HUES6 (cell line): ENCODE results near the gene CPHXL2.

ENCODE experiments used
- H3K27ac ChIP-seq: 2 replicates; pipeline ENCODE4 v1.7.0; 2013; ENCODE audit warnings: low read depth, mild to moderate bottlenecking, low read length, inconsistent platforms
- H3K27me3 ChIP-seq: 2 replicates; pipeline ENCODE4 v1.6.1; 2013; ENCODE audit warnings: low read length; ENCODE audit not compliant: control insufficient read depth, insufficient read depth
- H3K36me3 ChIP-seq: 2 replicates; pipeline ENCODE4 v1.6.1; 2013; ENCODE audit warnings: low read length; ENCODE audit not compliant: control insufficient read depth, insufficient read depth
- H3K4me1 ChIP-seq: 2 replicates; pipeline ENCODE4 v1.6.1; 2013; ENCODE audit warnings: low read length; ENCODE audit not compliant: control insufficient read depth, insufficient read depth
- H3K4me3 ChIP-seq: 2 replicates; pipeline ENCODE4 v1.5.1; 2013; ENCODE audit warnings: low read depth, low read length
- H3K9ac ChIP-seq: one replicate; pipeline ENCODE4 v1.6.1; 2013; ENCODE audit warnings: mild to moderate bottlenecking, low read length
- H3K9me3 ChIP-seq: 2 replicates; pipeline ENCODE4 v1.6.1; 2013; ENCODE audit warnings: low read depth, low read length; ENCODE audit not compliant: control insufficient read depth, insufficient read depth

CPHXL2 gene

GRCh38 chr16:75621170-75621477, 55.7 kb downstream of the CPHXL2 start:
- Histone ChIP-seq H3K4me3 (no peak overlapping the region), H3K27me3 (no peaks in the 10 kb centered on the region), H3K27ac (no peak overlapping the region), H3K9ac (no peak overlapping the region), H3K36me3 (peaks cover 53% of the 10 kb centered on the region), H3K4me1 (peaks cover 9% of the 10 kb centered on the region; the same call in 1 of the 2 replicates), H3K9me3 (no peaks in the 10 kb centered on the region)

- no peak overlapping the region for H3K9ac ChIP-seq
- H3K4me3 ChIP-seq = no peak overlapping the region
- H3K9me3 ChIP-seq = no peaks in the 10 kb centered on the region
- H3K27me3 ChIP-seq = no peaks in the 10 kb centered on the region
- no peak overlapping the region for H3K27ac ChIP-seq
- H3K4me1 ChIP-seq = peaks cover 9% of the 10 kb centered on the region; the same call in 1 of the 2 replicates
- peaks cover 52% of the 10 kb centered on the region for H3K36me3 ChIP-seq
Measured at GRCh38 chr16:75620326-75621169, 56.3 kb downstream of the CPHXL2 start.

- H3K27me3 ChIP-seq = no peaks in the 10 kb centered on the region
- no peak overlapping the region for H3K27ac ChIP-seq
- no peak overlapping the region for H3K9ac ChIP-seq
- no peak overlapping the region for H3K4me3 ChIP-seq
- H3K36me3 ChIP-seq = peaks cover 65% of the 10 kb centered on the region
- H3K4me1 ChIP-seq = peaks cover 9% of the 10 kb centered on the region; the same call in 1 of the 2 replicates
- H3K9me3 ChIP-seq = no peaks in the 10 kb centered on the region
Measured at GRCh38 chr16:75618780-75619179, 58.0 kb downstream of the CPHXL2 start.

GRCh38 chr16:75617121-75617520, 59.7 kb downstream of the CPHXL2 start:
- no peaks in the 10 kb centered on the region for H3K9me3 ChIP-seq
- no peak overlapping the region for H3K9ac ChIP-seq
- H3K27ac ChIP-seq = no peak overlapping the region
- peaks cover 7% of the 10 kb centered on the region; the same call in 1 of the 2 replicates for H3K4me1 ChIP-seq
- H3K4me3 ChIP-seq = no peak overlapping the region
- H3K36me3 ChIP-seq = peaks cover 82% of the 10 kb centered on the region
- H3K27me3 ChIP-seq = no peaks in the 10 kb centered on the region

GRCh38 chr16:75616521-75617010, 60.2 kb downstream of the CPHXL2 start:
- no peaks in the 10 kb centered on the region for H3K9me3 ChIP-seq
- H3K9ac ChIP-seq = no peak overlapping the region
- H3K27me3 ChIP-seq = no peaks in the 10 kb centered on the region
- peaks cover 4% of the 10 kb centered on the region; the same call in 1 of the 2 replicates for H3K4me1 ChIP-seq
- no peak overlapping the region for H3K4me3 ChIP-seq
- peaks cover 86% of the 10 kb centered on the region for H3K36me3 ChIP-seq
- no peak overlapping the region for H3K27ac ChIP-seq

- no peaks in the 10 kb centered on the region for H3K9me3 ChIP-seq
- H3K27ac ChIP-seq = no peak overlapping the region
- no peak overlapping the region for H3K4me3 ChIP-seq
- H3K4me1 ChIP-seq = no peaks in the 10 kb centered on the region
- no peak overlapping the region for H3K9ac ChIP-seq
- peaks cover 94% of the 10 kb centered on the region for H3K36me3 ChIP-seq
- H3K27me3 ChIP-seq = no peaks in the 10 kb centered on the region
Measured at GRCh38 chr16:75615619-75616018, 61.2 kb downstream of the CPHXL2 start.

- no peak overlapping the region for H3K4me3 ChIP-seq
- H3K36me3 ChIP-seq = peaks cover 89% of the 10 kb centered on the region
- no peaks in the 10 kb centered on the region for H3K4me1 ChIP-seq
- no peaks in the 10 kb centered on the region for H3K9me3 ChIP-seq
- H3K9ac ChIP-seq = no peak overlapping the region
- no peak overlapping the region for H3K27ac ChIP-seq
- H3K27me3 ChIP-seq = no peaks in the 10 kb centered on the region
Measured at GRCh38 chr16:75614066-75614897, 62.5 kb downstream of the CPHXL2 start.
